ENCODE data around the gene GNB1. TPM values are rescaled to one million over a fixed set of nuclear protein-coding genes. Genes with fewer than 3 reads are reported as not detected.

Gene GNB1
- total and polyA plus RNA-seq, 10 of the 15 experiments (the other 5 are each of a cell fraction or from before 2014, with no cell fraction given), result 23.0 to 392 (median 93.9) TPM

GRCh38 chr1:1891349-1892078, 627 bp upstream of the GNB1 start:
- Histone ChIP-seq H3K79me2 (ENCODE audit: control insufficient read depth, insufficient read depth, low read length) (peaks cover 44% of the 10 kb centered on the region), H3K9ac (ENCODE audit: control insufficient read depth, insufficient read depth, low read length) (peak overlapping the region; percentile 68; the same call in 1 of the 2 replicates), H2AFZ (ENCODE audit: control insufficient read depth, low read depth, low read length) (peak overlapping the region; percentile 66), H3K9me3 (replicated peaks; ENCODE audit: control insufficient read depth, insufficient read depth, low read length) (no peaks in the 10 kb centered on the region), H3K36me3 (ENCODE audit: control insufficient read depth in 2 of 2, insufficient read depth in 2 of 2, low read length in 1 of 2) (no peaks in the 10 kb centered on the region), H3K4me3 (peak overlapping the region; percentile 78), H4K20me1 (ENCODE audit: control insufficient read depth, insufficient read depth) (no peaks in the 10 kb centered on the region), H3K4me1 (ENCODE audit: control insufficient read depth, insufficient read depth, low read length) (peaks cover 21% of the 10 kb centered on the region), H3K27ac (ENCODE audit: control insufficient read depth, insufficient read depth) (peak overlapping the region; percentile 84), H3K27me3 (replicated peaks in 1 of 2; ENCODE audit: control insufficient read depth in 2 of 2, insufficient read depth in 2 of 2, low read length in 1 of 2) (no peaks in the 10 kb centered on the region), H3K4me2 (ENCODE audit: control insufficient read depth, insufficient read depth) (peak overlapping the region; percentile 98)
- SMC1A ChIA-PET (ENCODE audit: uncharacterized antibody, unreplicated experiment), result interaction anchor here (1.0 kb wide), 1 partner anchor 14 kb away, joined by 3 read pairs; no protein-coding TSS in a partner anchor
- FAIRE-seq (no peak), DNase-seq (ENCODE audit: low read depth, low spot score) (no peak), ATAC-seq (peak; percentile 79)
- intact Hi-C loops (cut with micrococcal nuclease; ENCODE audit: unreplicated experiment), result loop anchor here (5.0 kb wide), 1 partner anchor 114 kb away; the partner anchor contains the start of gene NADK
- POLR2A ChIA-PET, result interaction anchor here (0.9 kb wide), 1 partner anchor 214 kb away, joined by 6 read pairs; no protein-coding TSS in a partner anchor
- WGBS (ENCODE audit: insufficient coverage, insufficient replicate concordance, low lambda C conversion rate, missing lambda C conversion rate), result 8% methylated on average over 28 of the region's 59 CpGs
- in situ Hi-C loops (cut with MboI), result no loop called here
- CTCF ChIA-PET, result interaction anchor here (0.8 to 1.5 kb wide), 4 partner anchors 12 to 103 kb away, joined by 3 to 12 read pairs (median 4); no protein-coding TSS in a partner anchor
- RAD21 ChIA-PET (ENCODE audit: unreplicated experiment), result interaction anchor here (0.7 to 1.1 kb wide), 2 partner anchors 112 to 115 kb away, joined by 3 to 4 read pairs; no protein-coding TSS in a partner anchor
- no TSS peak for BruUV-seq (replicated peaks)
- TF ChIP-seq RELA (IDR thresholded peaks at IDR 0.05; ENCODE audit: borderline replicate concordance, partially characterized antibody), result no peak
- peak in 1 of 2 experiments; percentile 65; a peak in 1 of 3 replicates for TF ChIP-seq EGR1 (IDR thresholded peaks at IDR 0.05; ENCODE audit: borderline replicate concordance in 1 of 2, low read depth in 2 of 2, low read length in 2 of 2)
- no peak for TF ChIP-seq NR2F1 (conservative IDR thresholded peaks at IDR 0.05)
- TF ChIP-seq CBFB (IDR thresholded peaks at IDR 0.05; ENCODE audit: low read depth), result no peak
- no peak for TF ChIP-seq SMC3 (IDR thresholded peaks at IDR 0.05; ENCODE audit: borderline replicate concordance, low read length)
- no peak for TF ChIP-seq RFX5 (IDR thresholded peaks at IDR 0.05; ENCODE audit: low read depth, low read length)
- TF ChIP-seq REST (IDR thresholded peaks at IDR 0.05; ENCODE audit: low read depth, low read length), result no peak
- TF ChIP-seq SUZ12 (IDR thresholded peaks at IDR 0.05; ENCODE audit: unreplicated experiment), result no peak
- TF ChIP-seq ZNF207 (IDR thresholded peaks at IDR 0.05; ENCODE audit: borderline replicate concordance), result no peak
- peak; percentile 17; the same call in 1 of the 2 replicates for TF ChIP-seq BACH1 (IDR thresholded peaks at IDR 0.05; ENCODE audit: borderline replicate concordance)
- TF ChIP-seq E2F8 (IDR thresholded peaks at IDR 0.05; ENCODE audit: low read depth, partially characterized antibody), result no peak
- no peak for TF ChIP-seq SREBF2 (IDR thresholded peaks at IDR 0.05; ENCODE audit: low read length)
- TF ChIP-seq CBX5 (IDR thresholded peaks at IDR 0.05; ENCODE audit: low read depth), result no peak
- TF ChIP-seq FOXK2 (IDR thresholded peaks at IDR 0.05), result no peak
- no peak for TF ChIP-seq TCF3 (IDR thresholded peaks at IDR 0.05; ENCODE audit: borderline replicate concordance, insufficient read depth, low read depth, low read length)
- no peak for TF ChIP-seq SMARCA5 (IDR thresholded peaks at IDR 0.05)
- TF ChIP-seq MXI1 (IDR thresholded peaks at IDR 0.05; ENCODE audit: low read depth, low read length), result no peak
- no peak for TF ChIP-seq BCL11A (IDR thresholded peaks at IDR 0.05; ENCODE audit: low read depth, low read length)
- no peak for TF ChIP-seq CHD1 (IDR thresholded peaks at IDR 0.05; ENCODE audit: low read depth, low read length)

All from GM12878 (cell line).